Measurements from ENCODE around the gene ATAD3C. TPM values are rescaled to one million over a fixed set of nuclear protein-coding genes. Genes with fewer than 3 reads are reported as not detected.
"Not testable (repeated sequence)": the region's sequence is repeated elsewhere in the genome, so short reads cannot be mapped to it uniquely, and the experiment has no call there.

ATAD3C gene
- total RNA-seq, 2 experiments from 2014 or later: 1.0 to 1.4 TPM

- H3K36me3 Mint-ChIP-seq (ENCODE audit: low read depth): no peaks in the 10 kb centered on the region
- no peak overlapping the region for H3K27ac Mint-ChIP-seq
- H3K4me1 Mint-ChIP-seq (ENCODE audit: low read depth): peaks cover 14% of the 10 kb centered on the region
- H3K27me3 Mint-ChIP-seq (ENCODE audit: low read depth): peaks cover 15% of the 10 kb centered on the region
- ChIA-PET CTCF (no interaction called here), POLR2A (no interaction called here)
- ATAC-seq (no peak), DNase-seq (no peak)
- H3K4me3 Mint-ChIP-seq: no peak overlapping the region
- H3K9me3 Mint-ChIP-seq (ENCODE audit: insufficient read depth): no peaks in the 10 kb centered on the region
These were observed 22.2 kb upstream of the ATAD3C start for GRCh38 chr1:1427106-1427819.

DNA sequence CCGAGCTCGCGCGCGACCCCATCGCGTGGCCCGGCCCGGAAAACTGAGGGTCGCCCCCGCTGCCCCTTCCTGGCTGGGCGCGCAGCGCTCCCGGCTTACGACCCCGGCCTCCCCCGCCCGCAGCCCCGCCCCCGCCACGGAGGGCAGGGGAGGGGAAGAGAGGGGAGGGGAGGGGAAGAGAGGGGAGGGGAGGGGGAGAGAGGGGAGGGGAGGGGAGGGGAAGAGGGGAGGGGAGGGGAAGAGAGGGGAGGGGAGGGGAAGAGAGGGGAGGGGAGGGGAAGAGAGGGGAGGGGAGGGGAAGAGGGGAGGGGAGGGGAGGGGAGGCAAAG is 21.7 kb upstream of the ATAD3C start:
- ATAC-seq: no peak
- H3K27ac Mint-ChIP-seq: no peak overlapping the region
- CTCF ChIA-PET: interaction anchor here (2.1 kb wide), 1 partner anchor 13 kb away, joined by 8 read pairs; no protein-coding TSS in a partner anchor

GRCh38 chr1:1428174-1428573 is 21.3 kb upstream of the ATAD3C start:
- ATAC-seq: no peak
- no peaks in the 10 kb centered on the region for H3K9me3 Mint-ChIP-seq (ENCODE audit: insufficient read depth)
- H3K4me1 Mint-ChIP-seq (ENCODE audit: low read depth): peaks cover 6% of the 10 kb centered on the region
- H3K27me3 Mint-ChIP-seq (ENCODE audit: low read depth): peaks cover 15% of the 10 kb centered on the region
- no peak overlapping the region for H3K4me3 Mint-ChIP-seq
- ChIA-PET CTCF (interaction anchor here (2.1 kb wide), 1 partner anchor 13 kb away, joined by 8 read pairs; no protein-coding TSS in a partner anchor), POLR2A (no interaction called here)
- no peaks in the 10 kb centered on the region for H3K36me3 Mint-ChIP-seq (ENCODE audit: low read depth)
- DNase-seq: no peak
- H3K27ac Mint-ChIP-seq: no peak overlapping the region

More for the DNA sequence above, 21.7 kb upstream of the ATAD3C start:
- Mint-ChIP-seq H3K27me3 (ENCODE audit: low read depth) (peaks cover 15% of the 10 kb centered on the region), H3K4me3 (no peak overlapping the region), H3K4me1 (ENCODE audit: low read depth) (peaks cover 9% of the 10 kb centered on the region), H3K36me3 (ENCODE audit: low read depth) (no peaks in the 10 kb centered on the region), H3K9me3 (ENCODE audit: insufficient read depth) (no peaks in the 10 kb centered on the region)
- POLR2A ChIA-PET: no interaction called here
- DNase-seq: no peak

DNA sequence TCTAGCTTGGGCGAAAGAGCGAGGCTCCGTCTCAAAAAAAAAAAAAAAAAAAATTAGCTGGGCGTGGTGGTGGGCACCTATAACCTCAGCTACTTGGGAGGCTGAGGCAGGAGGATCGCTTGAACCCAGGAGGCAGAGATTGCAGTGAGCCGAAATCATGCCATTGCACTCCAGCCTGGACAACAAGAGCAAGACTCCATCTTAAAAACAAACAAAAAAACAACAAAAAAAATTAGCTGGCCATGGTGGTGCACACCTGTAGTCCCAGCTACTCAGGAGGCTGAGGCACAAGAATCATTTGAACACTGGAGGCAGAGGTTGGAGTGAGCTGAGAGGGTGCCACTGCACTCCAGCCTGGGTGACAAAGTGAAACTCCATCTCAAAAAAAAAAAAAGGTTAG is 20.5 kb upstream of the ATAD3C start:
- H3K9me3 Mint-ChIP-seq (ENCODE audit: insufficient read depth); DNase-seq; H3K27ac Mint-ChIP-seq; ATAC-seq; H3K4me1 Mint-ChIP-seq (ENCODE audit: low read depth); H3K36me3 Mint-ChIP-seq (ENCODE audit: low read depth); H3K4me3 Mint-ChIP-seq; POLR2A ChIA-PET: not testable (repeated sequence)
- peaks cover 15% of the 10 kb centered on the region for H3K27me3 Mint-ChIP-seq (ENCODE audit: low read depth)
- CTCF ChIA-PET: interaction anchor here (1.1 to 2.1 kb wide), 2 partner anchors 12 to 21 kb away, joined by 3 to 8 read pairs; no protein-coding TSS in a partner anchor

DNA sequence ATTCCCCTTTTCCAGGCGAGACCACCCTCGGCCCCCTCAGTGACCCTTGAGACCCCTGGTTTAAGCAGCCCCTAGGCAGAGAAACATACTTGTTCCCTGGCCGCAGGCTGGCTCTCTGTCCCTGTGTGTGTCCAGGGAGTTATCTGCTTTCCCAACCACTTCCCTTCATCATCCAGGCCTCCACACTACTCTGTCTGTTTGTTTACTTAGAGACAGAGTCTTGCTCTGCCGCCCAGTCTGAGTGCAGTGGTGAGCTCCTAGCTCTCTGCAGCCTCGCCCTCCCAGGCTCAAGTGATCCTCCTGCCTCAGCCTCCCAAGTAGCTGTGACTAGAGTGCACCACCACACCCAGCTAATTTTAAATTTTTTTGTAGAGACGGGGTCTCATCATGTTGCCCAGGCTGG is 19.8 kb upstream of the ATAD3C start:
- Mint-ChIP-seq H3K9me3 (ENCODE audit: insufficient read depth) (no peaks in the 10 kb centered on the region), H3K4me1 (ENCODE audit: low read depth) (peaks cover 7% of the 10 kb centered on the region), H3K36me3 (ENCODE audit: low read depth) (no peaks in the 10 kb centered on the region), H3K27me3 (ENCODE audit: low read depth) (peaks cover 15% of the 10 kb centered on the region), H3K27ac (no peak overlapping the region), H3K4me3 (no peak overlapping the region)
- DNase-seq: no peak
- ChIA-PET CTCF (interaction anchor here (1.1 to 2.1 kb wide), 2 partner anchors 11 to 22 kb away, joined by 3 to 8 read pairs; no protein-coding TSS in a partner anchor), POLR2A (no interaction called here)
- no peak for ATAC-seq

DNA sequence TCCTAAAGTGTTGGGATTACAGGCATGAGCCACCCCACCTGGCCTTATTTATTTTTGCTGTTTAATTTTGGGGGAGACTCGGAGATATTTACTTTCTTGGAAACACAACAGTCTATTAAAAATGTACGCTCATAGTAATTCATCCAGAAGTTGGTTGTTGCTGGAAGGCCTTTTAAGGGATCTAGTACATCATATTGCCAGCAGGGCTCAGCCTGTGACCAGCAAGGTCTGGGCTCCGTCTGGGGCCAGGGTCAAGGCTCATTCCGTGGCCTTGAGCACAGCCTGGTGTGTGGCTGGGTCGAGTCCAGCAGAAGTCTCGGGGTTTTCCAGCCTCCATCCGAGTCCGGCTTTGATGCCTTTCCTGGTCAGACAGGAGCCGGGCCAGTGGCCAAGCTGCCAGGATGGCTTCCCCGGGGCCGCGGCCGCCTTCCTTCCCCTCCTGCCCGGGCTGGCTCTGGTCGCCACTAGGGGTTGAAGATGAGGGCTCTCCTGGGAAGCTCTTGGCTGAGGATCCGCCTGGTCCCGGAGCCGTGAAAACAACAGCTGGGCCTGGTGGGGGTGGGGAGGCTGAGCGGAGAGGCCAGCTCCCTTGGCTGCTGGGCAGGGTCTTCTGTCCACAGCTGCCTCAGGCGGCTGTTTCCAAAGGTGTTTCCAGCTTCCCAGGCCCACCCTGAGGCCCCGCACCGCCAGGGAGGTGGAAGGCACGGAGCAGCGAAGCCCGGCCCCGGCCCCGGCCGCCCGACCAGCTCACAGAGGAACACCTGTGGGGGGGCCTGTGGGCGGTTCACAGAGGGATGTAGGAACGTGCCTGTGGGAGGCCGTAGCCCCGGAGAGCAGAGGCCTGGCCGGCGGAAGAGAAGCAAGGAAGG is 19.1 kb upstream of the ATAD3C start:
- ChIA-PET POLR2A (no interaction called here), CTCF (interaction anchor here (2.1 to 2.5 kb wide), 2 partner anchors 10 kb away, joined by 8 to 9 read pairs; no protein-coding TSS in a partner anchor)
- DNase-seq: no peak
- no peak for ATAC-seq
- H3K27me3 Mint-ChIP-seq (ENCODE audit: low read depth): peaks cover 19% of the 10 kb centered on the region
- no peaks in the 10 kb centered on the region for H3K36me3 Mint-ChIP-seq (ENCODE audit: low read depth)
- H3K4me3 Mint-ChIP-seq: no peak overlapping the region
- H3K9me3 Mint-ChIP-seq (ENCODE audit: insufficient read depth): no peaks in the 10 kb centered on the region
- no peak overlapping the region for H3K27ac Mint-ChIP-seq
- H3K4me1 Mint-ChIP-seq (ENCODE audit: low read depth): peaks cover 12% of the 10 kb centered on the region

- Mint-ChIP-seq H3K27me3 (ENCODE audit: low read depth) (peaks cover 15% of the 10 kb centered on the region), H3K36me3 (ENCODE audit: low read depth) (no peaks in the 10 kb centered on the region), H3K9me3 (ENCODE audit: insufficient read depth) (no peaks in the 10 kb centered on the region), H3K27ac (no peak overlapping the region), H3K4me1 (ENCODE audit: low read depth) (peaks cover 13% of the 10 kb centered on the region), H3K4me3 (no peak overlapping the region)
- ChIA-PET CTCF (interaction anchor here (2.5 kb wide), 1 partner anchor 10 kb away, joined by 9 read pairs; no protein-coding TSS in a partner anchor), POLR2A (no interaction called here)
- no peak for DNase-seq
- no peak for ATAC-seq
These were observed 18.3 kb upstream of the ATAD3C start for GRCh38 chr1:1430992-1431844.

DNA sequence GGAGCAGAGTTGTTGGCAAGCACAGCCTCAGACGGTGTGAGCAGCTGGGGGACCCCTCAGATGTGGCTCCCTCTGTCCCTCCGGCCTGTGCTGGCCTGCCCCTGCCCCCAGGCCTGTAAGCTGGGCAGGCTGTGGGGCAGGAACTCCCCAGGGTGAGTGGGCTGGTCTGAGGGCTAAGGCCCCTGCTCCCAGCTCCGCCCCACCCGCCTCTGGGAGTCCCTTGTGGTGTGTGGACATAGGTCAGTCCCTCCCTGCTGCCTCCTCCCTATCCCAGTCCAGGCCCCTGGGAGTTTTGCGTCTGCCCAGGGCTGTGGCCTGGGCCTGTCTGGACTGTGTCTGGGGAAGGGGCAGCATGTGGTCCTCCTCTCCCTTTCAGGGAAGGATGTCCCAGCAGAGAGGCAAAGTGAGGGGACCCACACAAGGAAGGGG is 17.6 kb upstream of the ATAD3C start:
- H3K9me3 Mint-ChIP-seq (ENCODE audit: insufficient read depth): no peaks in the 10 kb centered on the region
- ChIA-PET POLR2A (no interaction called here), CTCF (interaction anchor here (2.5 kb wide), 1 partner anchor 9 kb away, joined by 9 read pairs; no protein-coding TSS in a partner anchor)
- H3K4me3 Mint-ChIP-seq: no peak overlapping the region
- DNase-seq (no peak), ATAC-seq (no peak)
- H3K27me3 Mint-ChIP-seq (ENCODE audit: low read depth): peaks cover 16% of the 10 kb centered on the region
- H3K4me1 Mint-ChIP-seq (ENCODE audit: low read depth): peaks cover 12% of the 10 kb centered on the region
- H3K36me3 Mint-ChIP-seq (ENCODE audit: low read depth): no peaks in the 10 kb centered on the region
- H3K27ac Mint-ChIP-seq: no peak overlapping the region

- H3K36me3 Mint-ChIP-seq (ENCODE audit: low read depth): no peaks in the 10 kb centered on the region
- POLR2A ChIA-PET: no interaction called here
- no peaks in the 10 kb centered on the region for H3K9me3 Mint-ChIP-seq (ENCODE audit: insufficient read depth)
- H3K4me1 Mint-ChIP-seq (ENCODE audit: low read depth): peaks cover 12% of the 10 kb centered on the region
- ATAC-seq: no peak
- no peak overlapping the region for H3K4me3 Mint-ChIP-seq
- CTCF ChIA-PET: interaction anchor here (2.5 kb wide), 1 partner anchor 8 kb away, joined by 9 read pairs; no protein-coding TSS in a partner anchor
- DNase-seq: no peak
- H3K27ac Mint-ChIP-seq: no peak overlapping the region
- H3K27me3 Mint-ChIP-seq (ENCODE audit: low read depth): peaks cover 16% of the 10 kb centered on the region
These were observed 17.1 kb upstream of the ATAD3C start for GRCh38 chr1:1432274-1432950.

GRCh38 chr1:1432951-1433803 is 16.3 kb upstream of the ATAD3C start:
- Mint-ChIP-seq H3K27ac (no peak overlapping the region), H3K36me3 (ENCODE audit: low read depth) (no peaks in the 10 kb centered on the region), H3K4me1 (ENCODE audit: low read depth) (peaks cover 12% of the 10 kb centered on the region), H3K27me3 (ENCODE audit: low read depth) (peaks cover 16% of the 10 kb centered on the region), H3K4me3 (no peak overlapping the region), H3K9me3 (ENCODE audit: insufficient read depth) (no peaks in the 10 kb centered on the region)
- POLR2A ChIA-PET: interaction anchor here (0.7 kb wide), 2 partner anchors 12 to 107 kb away, joined by 3 read pairs; partner anchors contain the start of gene ANKRD65
- DNase-seq (no peak), ATAC-seq (no peak)
- CTCF ChIA-PET: no interaction called here
